Measurements from ENCODE around the gene LSP1.
"Not testable (repeated sequence)": the region's sequence is repeated elsewhere in the genome, so short reads cannot be mapped to it uniquely, and the experiment has no call there.

Gene LSP1, protein sequence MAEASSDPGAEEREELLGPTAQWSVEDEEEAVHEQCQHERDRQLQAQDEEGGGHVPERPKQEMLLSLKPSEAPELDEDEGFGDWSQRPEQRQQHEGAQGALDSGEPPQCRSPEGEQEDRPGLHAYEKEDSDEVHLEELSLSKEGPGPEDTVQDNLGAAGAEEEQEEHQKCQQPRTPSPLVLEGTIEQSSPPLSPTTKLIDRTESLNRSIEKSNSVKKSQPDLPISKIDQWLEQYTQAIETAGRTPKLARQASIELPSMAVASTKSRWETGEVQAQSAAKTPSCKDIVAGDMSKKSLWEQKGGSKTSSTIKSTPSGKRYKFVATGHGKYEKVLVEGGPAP

DNA sequence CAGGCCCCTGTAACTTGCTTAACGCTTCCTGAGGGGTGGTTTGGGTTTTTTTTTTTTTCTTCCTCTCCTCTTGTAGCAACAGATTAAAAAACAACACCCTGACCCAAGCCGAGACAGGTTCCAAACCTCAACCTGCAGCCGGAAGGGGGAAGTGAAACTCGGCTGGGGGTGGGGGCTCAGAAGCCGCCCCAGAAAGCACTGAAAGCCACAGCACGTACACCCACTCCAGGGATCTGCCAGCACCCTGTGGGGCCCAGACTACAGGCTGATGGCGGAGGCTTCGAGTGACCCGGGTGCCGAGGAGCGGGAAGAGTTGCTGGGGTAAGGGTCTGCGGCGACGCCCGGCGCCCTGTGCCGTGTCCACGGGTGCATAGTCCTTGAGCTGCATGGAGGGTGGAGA is at the start of gene LSP1:
TSS of gene LSP1 (plus strand) at position 208 of the 400 bp plus-strand sequence. CDS start at position 269, 61 bp downstream.
- no peak for DNase-seq (ENCODE audit: low read depth)

DNA sequence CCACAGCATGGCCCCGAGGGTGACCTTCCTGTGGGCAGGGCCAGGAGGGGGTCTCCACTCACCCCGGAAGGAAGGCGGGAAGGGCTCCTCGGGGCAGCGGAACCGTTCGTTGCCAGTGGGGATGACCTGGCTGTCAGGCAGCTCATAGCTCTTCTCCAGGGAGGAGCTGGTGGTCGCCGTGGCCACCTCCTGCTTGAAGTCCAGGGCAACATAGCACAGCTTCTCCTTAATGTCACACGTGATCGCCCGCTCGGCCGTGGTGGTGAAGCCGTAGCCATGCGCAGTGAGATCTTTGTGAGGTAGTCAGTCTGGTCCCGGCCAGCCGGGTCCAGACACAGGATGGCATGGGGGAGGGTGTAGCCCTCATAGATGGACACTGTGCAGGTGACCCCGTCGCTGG is 49.6 kb upstream of the LSP1 start:
- DNase-seq (ENCODE audit: low read depth) = no peak

DNA sequence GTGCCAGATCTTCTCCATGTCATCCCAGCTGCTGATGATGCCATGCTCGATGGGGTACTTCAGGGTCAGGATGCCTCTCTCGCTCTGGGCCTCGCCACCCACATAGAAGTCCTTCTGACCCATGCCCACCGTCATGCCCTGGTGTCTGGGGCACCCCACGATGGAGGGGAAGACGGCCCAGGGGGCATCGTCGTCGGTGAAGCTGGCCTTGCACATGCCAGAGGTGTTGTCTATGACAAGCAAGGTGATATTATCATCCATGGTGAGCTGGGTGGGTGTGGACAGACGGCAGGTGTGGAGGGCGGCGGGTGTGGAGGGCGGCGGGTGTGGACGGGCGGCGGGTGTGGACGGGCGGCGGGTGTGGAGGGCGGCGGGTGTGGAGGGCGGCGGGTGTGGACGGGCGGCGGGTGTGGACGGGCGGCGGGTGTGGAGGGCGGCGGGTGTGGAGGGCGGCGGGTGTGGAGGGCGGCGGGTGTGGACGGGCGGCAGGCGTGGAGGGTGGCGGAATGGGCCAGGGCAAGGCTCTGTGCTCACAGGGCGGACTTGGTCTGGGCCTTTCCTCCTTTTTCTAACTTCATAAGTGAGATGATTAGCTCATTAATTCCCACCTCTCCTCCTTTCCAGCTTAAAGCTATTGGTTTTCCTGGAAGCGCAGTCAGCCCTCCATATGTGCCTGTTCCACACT is 48.9 kb upstream of the LSP1 start:
- not testable (repeated sequence) for DNase-seq (ENCODE audit: low read depth)

DNA sequence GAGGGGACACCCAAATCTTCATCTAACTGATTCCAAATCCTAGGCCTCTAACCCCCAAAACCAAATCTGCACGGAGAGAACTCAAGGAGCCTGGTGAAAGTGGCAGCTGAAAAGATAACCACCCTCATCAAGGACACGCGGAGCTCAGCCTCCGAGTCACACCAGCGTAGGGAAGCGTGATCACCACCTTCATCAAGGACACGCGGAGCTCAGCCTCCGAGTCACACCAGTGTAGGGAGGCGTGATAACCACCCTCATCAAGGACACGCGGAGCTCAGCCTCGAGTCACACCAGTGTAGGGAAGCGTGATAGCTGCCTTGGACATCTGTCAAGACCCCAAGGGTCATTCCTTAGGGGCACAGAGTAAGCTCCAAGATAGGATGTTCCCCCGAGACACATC is 47.4 kb upstream of the LSP1 start:
- DNase-seq (ENCODE audit: low read depth) = no peak

DNA sequence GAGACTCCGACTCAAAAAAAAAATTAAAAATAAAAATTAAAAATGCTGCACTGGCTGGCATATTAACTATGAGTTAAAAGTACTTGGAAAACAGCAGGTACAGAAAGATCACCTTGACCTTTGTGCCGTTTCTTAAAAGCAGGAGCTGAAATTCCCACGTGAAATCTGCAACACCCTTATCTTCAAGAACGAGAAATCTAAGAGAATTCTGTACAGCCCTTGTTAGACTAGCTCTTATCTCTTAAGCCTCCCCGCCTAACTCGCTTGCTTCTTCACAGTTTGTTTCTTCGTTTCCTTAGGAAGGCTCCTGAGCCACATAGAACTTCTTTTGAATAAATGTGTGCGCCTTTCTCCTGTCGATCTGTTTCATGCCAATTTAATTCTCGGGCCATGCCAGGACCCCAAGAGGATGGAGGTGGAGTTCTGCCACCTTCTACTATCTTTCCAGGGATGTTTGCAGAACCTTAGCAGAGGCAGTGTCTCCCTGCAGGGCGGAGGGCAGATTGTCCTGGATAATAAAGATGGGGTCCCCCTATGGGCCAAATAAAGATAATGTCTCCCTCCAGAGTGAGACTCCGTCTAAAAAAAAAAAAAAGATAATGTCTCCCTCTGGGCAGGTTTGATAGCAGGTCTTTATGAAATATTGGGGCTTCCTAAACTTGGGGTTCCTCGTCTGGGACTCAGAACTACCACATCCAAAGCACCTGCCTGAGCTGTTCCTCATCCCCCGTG is 45.5 kb upstream of the LSP1 start:
- DNase-seq (ENCODE audit: low read depth) = no peak

DNA sequence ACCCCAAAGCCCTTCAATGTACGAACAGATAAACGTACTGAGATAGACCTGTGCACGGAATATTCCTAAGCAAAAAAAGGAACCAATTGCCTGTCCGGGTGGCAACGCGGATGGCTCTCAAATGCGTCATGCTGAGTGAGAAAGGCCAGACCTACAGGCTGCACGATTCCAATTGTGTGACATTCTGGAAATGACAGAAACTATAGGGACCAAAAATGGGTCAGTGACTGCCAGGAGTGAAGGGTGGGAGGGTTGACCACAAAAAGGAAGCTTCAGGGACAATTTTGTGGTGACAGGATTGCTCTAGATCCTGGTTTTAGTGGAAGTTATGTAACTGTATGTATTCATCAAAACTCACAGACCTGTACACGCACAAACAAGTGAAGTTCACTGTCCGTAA is 42.1 kb upstream of the LSP1 start:
- no peak for DNase-seq (ENCODE audit: low read depth)

DNA sequence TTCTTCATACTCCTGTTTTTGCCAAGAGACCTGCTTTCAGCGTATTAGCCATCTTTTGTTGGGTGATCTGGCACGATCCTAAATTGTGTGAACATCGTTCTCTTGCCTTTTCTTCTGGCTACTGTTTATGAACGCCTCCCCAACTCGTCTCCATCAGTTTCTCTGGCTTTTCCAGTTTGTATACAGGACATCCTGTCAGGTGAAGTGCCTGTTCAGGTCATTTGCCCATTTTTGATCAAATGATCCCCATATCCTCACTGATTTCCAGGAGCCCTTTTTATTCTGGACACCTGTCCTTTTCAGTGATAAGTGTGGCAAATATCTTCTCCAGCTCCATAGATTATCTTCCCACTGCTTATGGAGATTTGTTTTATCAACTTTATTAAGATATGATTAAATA is 40.6 kb upstream of the LSP1 start:
- no peak for DNase-seq (ENCODE audit: low read depth)

DNA sequence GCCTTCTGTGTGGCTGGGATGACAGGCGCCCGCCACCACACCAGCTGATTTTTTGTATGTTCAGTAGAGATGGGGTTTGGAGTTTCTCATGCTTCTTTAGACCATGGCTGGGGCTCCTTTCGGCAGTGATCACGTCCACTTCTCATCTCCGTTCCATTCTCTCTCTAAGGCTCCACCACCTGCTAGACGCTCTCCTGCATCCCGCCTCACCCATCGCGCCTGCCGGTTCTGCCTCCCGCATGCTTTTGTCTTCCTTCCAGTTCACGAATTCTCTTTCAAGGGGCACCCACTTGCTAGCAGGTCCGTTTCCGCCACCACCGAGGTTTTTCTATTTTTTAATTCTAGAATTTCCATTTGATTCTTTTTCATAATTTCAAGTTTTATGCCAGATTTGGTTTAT is 40.1 kb upstream of the LSP1 start:
- DNase-seq (ENCODE audit: low read depth) = no peak

DNA sequence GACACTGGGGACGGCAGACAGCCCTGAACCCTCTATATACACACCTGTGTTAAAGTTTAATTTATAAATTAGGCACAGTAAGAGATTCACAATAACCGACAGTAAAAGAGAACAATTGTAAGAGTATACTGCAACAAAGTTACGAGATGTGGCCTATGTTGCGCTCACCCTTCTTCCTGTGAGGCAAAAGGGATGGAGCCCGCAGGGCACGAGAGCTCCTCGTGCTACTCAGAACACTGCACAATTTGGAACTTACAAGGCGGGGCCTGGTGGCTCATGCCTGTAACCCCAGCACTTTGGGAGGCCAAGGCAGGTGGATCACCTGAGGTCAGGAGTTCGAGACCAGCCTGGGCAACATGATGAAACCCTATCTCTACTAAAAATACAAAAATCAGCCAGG is 39.5 kb upstream of the LSP1 start:
- DNase-seq (ENCODE audit: low read depth) = not testable (repeated sequence)

DNA sequence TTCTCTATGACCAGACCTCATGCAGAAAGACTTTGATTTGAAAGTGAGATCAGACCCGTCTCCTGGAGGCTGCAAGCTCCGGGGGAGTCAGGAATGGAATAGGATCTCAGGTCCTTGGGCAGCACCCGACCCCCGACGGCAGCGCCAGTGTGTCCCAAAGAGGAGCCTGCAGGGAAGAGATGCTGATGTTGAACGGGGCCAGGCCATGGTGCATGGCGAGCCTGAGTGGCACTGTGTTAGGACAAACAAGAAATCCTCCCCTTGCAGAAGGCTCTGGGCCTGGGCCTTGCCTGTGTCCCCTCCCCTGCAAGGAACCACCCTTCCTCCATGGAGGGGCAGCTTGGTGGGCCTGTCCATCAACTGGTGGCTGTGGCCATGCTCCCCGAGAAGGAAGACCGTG is 38.2 kb upstream of the LSP1 start:
- no peak for DNase-seq (ENCODE audit: low read depth)

DNA sequence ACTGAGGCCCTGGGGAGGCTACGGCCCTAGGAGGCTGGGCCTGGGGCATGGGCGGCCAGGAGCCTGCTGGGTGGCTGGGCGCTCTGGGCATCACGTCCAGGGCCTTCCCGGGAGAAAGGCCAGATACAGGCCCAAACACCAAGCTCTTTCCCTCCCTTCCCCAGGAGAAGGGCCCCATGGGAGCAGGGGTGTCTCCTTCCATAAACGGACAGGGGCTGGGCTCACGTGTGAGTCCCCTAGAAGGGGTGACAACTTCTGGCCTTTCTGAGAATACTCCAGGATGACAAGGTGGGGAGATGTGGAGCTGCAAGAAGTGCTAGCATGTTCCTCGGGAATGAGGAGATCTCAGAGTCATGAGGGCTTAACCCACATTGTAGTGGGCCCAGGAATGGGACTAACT is 37.6 kb upstream of the LSP1 start:
- DNase-seq (ENCODE audit: low read depth) = no peak

DNA sequence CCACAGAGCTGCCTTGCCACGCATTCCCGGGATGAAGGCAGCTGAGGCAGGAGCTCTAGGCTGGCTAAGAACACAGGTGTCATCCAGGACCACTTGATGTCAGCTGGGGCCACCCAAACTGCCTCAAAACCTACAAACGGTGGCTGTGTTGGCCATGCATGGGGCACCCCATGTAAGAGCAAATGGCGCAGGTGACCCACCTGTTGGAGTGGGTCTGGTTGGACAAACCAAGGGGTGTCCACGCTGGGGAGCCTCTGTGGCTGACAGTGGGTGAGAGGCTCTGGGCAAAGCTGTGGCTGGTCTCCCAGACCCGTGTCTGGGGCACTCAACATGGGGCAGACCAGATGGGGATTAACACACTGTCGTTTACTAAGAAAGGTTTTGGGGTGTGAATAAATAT is 37.1 kb upstream of the LSP1 start:
- no peak for DNase-seq (ENCODE audit: low read depth)

DNA sequence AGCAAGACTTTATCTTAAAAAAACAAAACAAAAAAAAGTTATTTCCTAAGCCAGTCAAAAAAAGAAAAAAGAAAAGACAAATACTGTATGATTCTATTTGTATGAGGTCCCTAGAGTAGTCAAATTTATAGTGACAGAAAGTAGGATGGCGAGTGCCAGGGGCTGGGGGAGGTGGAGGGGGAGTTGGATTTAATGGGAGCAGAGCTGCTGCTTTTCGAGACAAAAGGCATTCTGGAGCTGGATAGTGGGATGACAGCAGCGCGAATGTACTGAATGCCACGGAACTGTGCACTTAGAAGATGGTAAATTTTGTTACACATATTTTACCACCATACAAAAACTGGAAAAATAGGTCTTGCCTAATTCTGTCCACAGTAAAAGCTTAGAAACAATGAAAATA is 35.9 kb upstream of the LSP1 start:
- no peak for DNase-seq (ENCODE audit: low read depth)

DNA sequence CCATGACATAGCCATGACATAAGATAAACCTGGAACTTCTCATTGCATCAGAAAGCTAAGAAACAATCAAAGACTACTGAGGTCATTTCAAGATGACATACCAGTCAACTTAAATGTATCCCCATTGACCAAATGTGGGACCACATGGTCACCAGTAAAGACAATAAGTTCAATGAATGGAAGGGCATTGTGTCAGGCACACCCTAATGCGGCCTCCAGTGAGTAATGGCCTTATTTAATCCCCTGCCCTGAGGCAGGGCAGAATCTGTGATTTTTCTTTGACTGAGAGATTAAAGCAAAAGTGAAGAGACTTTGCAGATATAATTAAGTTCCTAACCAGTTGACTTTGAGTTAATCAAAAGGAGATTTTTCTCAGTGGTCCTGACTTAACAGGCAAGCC is 35.4 kb upstream of the LSP1 start:
- DNase-seq (ENCODE audit: low read depth) = no peak

DNA sequence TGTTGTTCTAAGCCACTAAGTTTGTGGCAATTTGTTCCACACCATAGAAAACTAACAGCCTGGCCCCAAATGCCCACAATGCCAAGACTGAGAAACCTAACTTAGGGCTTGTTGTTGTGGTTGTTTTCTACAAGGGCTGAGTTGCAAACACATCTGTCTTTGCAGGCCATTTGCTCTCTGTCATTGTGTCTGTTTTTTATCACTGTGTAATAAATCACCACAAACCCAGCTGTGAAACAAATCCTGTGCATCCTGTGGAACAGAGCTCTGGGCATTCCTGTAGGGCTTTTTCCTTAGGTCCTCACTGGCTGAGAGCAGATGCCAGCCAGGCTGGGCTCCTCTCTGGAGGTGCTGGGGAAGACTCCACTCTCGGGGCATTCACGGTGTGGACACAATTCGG is 33.8 kb upstream of the LSP1 start:
- no peak for DNase-seq (ENCODE audit: low read depth)

DNA sequence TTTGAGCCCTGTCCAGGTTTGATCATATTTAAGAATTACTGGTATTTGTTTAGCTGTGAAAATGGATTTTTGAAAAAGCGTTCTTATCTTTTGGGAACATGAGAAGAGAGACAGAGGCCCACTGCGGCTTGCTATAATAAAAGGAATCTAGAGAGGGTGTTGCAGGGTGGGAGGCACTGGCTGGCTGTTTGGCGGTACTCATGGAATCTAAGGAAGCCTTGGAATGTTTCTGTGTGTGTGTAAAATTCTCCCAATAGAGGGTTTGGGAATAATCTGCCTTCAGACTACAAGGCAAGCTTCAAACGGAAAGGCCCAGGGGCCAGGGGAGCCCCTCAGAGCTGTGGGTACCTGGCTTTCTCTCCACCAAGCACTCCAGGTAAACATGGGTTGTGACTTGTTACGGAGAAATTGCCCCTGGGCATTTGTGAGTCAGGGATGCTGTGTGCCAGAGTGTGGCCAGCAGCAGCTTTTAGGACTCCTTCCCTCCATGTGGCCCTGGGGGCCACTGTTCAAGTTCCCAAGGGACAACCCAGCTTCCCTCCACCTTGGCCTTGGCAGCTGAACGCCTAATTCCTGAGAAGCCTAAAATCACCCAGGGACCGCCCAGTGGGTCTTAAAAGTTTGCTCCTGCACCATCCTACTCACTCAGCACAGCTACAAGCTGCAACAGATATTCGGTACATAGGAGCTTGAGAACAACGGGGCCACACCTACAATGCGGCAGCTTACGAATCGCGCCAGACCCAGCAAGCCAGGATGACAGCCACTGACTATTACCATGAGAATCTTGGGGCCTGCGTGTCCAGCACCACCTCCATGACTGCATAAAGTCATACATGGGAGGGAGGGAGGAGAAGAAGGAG is 32.2 kb upstream of the LSP1 start:
- no peak for DNase-seq (ENCODE audit: low read depth)

DNA sequence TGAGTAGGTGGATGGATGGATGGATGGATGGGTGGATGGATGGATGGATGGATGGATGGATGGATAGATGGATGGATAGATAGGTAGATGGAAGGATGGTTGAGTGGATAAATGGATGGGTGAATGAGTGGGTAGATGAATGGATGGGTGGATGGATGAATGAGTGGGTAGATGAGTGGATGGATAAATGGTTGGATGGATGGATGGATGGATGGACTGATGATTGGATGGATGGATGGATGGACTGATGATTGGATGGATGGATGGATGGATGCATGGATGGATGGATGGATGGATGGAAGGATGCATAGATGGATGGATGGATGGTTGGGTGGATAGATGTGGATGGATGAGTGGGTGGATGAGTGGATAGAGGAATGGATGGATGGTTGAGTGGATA is 31.3 kb upstream of the LSP1 start:
- no peak for DNase-seq (ENCODE audit: low read depth)

DNA sequence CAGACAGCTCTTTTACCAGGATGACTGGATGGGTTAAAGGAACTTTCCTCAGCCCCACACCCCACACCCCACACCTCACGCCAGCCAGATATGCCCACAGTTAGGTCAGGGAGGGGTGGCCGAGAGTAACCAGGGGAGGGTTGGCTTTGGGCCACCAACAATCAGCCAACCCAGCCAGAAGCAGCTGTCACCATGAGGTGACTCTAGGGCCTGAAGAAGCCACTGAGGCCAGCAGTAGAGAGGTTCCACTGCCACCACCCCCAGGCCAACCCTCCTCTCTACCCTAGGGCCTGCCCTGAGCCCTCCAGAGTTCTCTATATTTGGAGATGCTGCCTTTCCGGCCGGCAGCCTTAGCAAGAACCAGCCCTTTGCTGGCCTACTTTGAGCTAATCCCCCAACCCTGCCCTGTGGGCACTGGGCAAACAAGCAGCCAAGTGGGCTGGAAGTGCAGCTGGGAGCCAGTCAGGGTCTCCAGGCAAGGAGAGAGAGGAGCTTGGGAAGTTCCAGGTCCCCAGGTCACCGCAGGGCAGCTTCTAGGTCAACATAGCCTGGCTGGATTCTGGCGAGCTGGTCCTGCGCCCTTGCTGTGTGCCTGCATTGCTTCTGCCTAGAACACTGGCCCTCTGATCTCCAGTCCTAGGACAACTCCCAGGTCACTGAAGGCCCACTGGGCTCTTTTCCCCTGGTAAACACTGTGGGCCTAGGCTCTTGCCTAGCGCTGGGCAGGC is 30.1 kb upstream of the LSP1 start:
- no peak for DNase-seq (ENCODE audit: low read depth)

DNA sequence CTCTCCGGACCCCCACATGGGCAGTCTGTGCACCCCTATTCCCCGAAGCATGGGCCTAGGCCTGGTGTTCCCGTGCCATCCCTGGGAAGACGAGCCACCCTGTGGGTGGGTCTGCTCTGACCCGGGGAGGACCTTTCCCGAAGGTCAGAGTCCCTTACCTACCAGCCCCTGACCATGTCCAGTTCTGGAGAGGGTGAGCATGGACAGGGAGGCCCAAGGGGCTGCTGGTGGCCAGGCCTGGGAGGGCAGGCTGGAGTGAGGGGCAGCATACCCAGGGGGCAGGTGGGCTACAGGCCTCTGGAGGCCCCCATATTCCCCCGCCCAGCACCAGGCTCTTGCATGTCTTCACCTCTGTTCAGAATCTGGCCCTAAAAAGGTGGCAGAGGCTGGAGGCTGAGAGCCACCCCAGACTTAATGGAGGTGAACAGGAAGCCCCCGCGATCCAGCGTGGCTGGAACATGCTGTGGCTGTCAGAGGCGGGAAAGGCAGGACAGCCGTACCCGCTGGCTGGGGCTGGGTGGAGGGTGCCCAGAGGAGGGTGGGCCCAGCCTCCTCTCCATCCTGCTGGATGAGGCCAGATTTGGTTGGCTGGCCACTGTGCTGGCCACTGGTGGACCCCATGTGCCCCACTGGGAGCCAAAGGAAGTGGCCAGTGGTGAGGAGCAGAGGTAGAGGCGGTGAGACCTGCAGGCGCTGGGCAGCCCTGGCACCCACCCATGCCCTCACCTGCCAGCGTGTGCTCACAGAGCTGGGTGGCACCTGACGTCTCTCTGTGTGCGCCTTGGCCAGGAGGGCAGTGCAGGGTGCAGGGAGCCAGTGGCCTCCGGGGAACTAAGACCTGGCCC is 29.3 kb upstream of the LSP1 start:
- no peak for DNase-seq (ENCODE audit: low read depth)

DNA sequence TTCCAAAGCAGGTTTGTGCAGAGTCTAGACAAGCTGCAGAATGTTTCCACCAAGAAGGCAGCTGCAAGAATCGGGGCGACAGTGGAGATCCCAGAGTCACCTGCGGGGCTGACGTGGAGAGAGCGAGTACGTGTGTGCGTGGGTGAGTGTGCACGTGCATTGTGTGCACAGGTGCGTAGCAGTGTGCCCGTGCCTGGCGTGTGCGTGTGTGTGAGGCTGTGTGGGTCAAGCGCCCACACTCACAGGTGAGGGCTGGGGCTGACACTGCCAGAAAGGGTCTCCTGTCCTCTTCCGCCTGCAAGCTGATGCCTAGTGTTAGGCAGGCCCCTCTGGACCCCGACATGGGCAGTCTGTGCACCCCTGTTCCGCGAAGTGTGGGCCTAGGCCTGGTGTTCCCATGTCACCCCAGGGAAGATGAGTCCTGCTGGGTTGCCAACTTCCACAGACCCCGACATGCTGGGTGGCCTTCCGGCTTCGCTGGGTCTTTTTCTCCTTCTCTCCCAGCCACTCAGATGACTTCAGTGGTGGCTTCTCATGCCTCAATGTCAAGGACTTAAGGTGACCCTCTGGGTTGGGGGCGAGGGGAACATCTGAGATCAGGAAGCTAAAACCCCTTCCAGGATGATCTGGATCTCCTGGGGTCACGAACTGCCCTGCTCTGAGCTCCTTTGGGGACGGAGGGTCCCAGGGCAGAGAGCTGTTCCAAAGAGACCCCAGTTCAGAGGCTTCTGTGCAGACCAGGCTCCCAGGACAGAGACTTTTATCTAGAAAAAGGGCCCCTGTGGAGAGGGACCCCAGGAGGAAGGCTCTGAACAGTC is 28.5 kb upstream of the LSP1 start:
- no peak for DNase-seq (ENCODE audit: low read depth)

Data from fibroblast of the conjunctiva (primary cell).